Endodermal cell (in vitro differentiated cells): ENCODE data around the gene TMUB1. TPM values are rescaled to one million over a fixed set of nuclear protein-coding genes. Genes with fewer than 3 reads are reported as not detected.

Experiments used
- DNase-seq: peaks from one replicate; pipeline ENCODE4 v3.0.0-alpha.2; 2017
- H3K27ac ChIP-seq: 2 replicates; pipeline ENCODE4 v1.5.1; 2013; ENCODE audit warnings: mild to moderate bottlenecking, low read depth, low read length, moderate library complexity
- H3K27me3 ChIP-seq: 2 replicates; pipeline ENCODE4 v1.6.1; 2013; ENCODE audit warnings: mild to moderate bottlenecking, low read length, moderate library complexity; ENCODE audit not compliant: insufficient read depth, control insufficient read depth, poor library complexity, severe bottlenecking
- H3K36me3 ChIP-seq: 2 replicates; pipeline ENCODE4 v1.7.0; 2013; ENCODE audit warnings: mild to moderate bottlenecking, low read length, moderate library complexity; ENCODE audit not compliant: control insufficient read depth, insufficient read depth
- H3K4me1 ChIP-seq: one replicate; pipeline ENCODE4 v1.7.0; 2013; ENCODE audit warnings: low read length; ENCODE audit not compliant: control insufficient read depth, insufficient read depth
- H3K4me3 ChIP-seq: 2 replicates; pipeline ENCODE4 v1.5.1; 2013; ENCODE audit warnings: mild to moderate bottlenecking, low read length, moderate library complexity
- H3K9ac ChIP-seq: 2 replicates; pipeline ENCODE4 v1.6.1; 2013; ENCODE audit warnings: mild to moderate bottlenecking, low read length, moderate library complexity; ENCODE audit not compliant: poor library complexity, severe bottlenecking; ENCODE audit errors: extremely low read depth
- H3K9me3 ChIP-seq: 2 replicates; pipeline ENCODE4 v1.6.1; 2013; ENCODE audit warnings: mild to moderate bottlenecking, low read length, moderate library complexity; ENCODE audit not compliant: control insufficient read depth
- H3K27ac Mint-ChIP-seq: 2 replicates; pipeline ENCODE4 v1.8.0; 2020; ENCODE audit warnings: mixed read lengths
- H3K27me3 Mint-ChIP-seq: 2 replicates; pipeline ENCODE4 v1.8.0; 2021; ENCODE audit warnings: mild to moderate bottlenecking, mixed read lengths; ENCODE audit not compliant: insufficient read depth
- H3K36me3 Mint-ChIP-seq: 2 replicates; pipeline ENCODE4 v1.8.0; 2020; ENCODE audit warnings: low read depth, mixed read lengths
- H3K4me1 Mint-ChIP-seq: 2 replicates; pipeline ENCODE4 v1.8.0; 2020; ENCODE audit warnings: mixed read lengths
- H3K4me3 Mint-ChIP-seq: 2 replicates; pipeline ENCODE4 v1.8.0; 2020; ENCODE audit warnings: mild to moderate bottlenecking, moderate library complexity, mixed read lengths
- H3K9me3 Mint-ChIP-seq: 2 replicates; pipeline ENCODE4 v1.8.0; 2020; ENCODE audit warnings: mild to moderate bottlenecking, mixed read lengths
- WGBS, 2 experiments: methylation state at CpG; one replicate each; pipeline versions ENCODE4 v1.1.5 to v1.1.7; 2013; ENCODE audit warnings: missing lambda C conversion rate in 2 of 2, mixed read lengths in 1 of 2; ENCODE audit not compliant: insufficient coverage in 1 of 2, insufficient read length in 1 of 2; 5-methylcytosine and 5-hydroxymethylcytosine counted together
- total RNA-seq, 2 donors: library from RNA; stranded (reverse); fragmentation: NEBNext Ultra II Directional in 1 of 2; extraction: Animal tissue kit (Norgen Biotek cat#: 25700) in 1 of 2; gene quantifications; 2 replicates in 1 of 2; 3 replicates in 1 of 2; pipeline ENCODE4 v1.2.1, GENCODE V29; 2021
- TF ChIP-seq, protein P1 (sequence below): fragments of 200-600 bp; sonication (generic); conservative IDR thresholded peaks from 2 replicates; pipeline ENCODE4 v1.5.0; 2021; ENCODE audit warnings: antibody characterized with exemption, mild to moderate bottlenecking

Gene TMUB1
- total RNA-seq, 2 donors from 2014 or later, result 48.1 to 52.6 TPM

DNA sequence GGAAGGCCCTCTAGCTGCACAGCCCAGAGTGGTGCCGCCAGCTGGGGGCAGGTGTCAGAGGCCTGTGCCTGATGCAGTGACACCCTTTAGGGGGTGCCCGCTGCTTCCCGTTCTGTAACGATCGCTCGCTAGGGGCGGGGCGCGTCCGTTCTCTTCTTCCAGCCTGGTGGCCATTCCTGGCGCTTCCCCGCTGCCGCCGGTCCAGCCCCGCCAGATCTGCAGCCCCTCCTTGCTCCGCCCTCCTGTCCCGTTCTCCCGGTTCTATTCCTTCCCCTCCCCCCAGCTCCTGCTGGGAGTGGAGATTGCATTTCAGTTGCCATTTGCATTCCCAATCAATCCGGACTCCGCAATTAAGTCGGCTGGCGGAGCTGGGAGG, 42.2 kb upstream of the TMUB1 start:
- H3K4me3 ChIP-seq, result peak overlapping the region; percentile 73
- H3K36me3 ChIP-seq, result peaks cover 26% of the 10 kb centered on the region
- Mint-ChIP-seq H3K27ac (no peak overlapping the region), H3K9me3 (no peaks in the 10 kb centered on the region), H3K27me3 (peaks cover 4% of the 10 kb centered on the region), H3K36me3 (peaks cover 48% of the 10 kb centered on the region), H3K4me3 (peak overlapping the region; percentile 64), H3K4me1 (peaks cover 2% of the 10 kb centered on the region)
- peak; percentile 94 for DNase-seq
- H3K27me3 ChIP-seq, result no peaks in the 10 kb centered on the region
- TF ChIP-seq, protein P1, sequence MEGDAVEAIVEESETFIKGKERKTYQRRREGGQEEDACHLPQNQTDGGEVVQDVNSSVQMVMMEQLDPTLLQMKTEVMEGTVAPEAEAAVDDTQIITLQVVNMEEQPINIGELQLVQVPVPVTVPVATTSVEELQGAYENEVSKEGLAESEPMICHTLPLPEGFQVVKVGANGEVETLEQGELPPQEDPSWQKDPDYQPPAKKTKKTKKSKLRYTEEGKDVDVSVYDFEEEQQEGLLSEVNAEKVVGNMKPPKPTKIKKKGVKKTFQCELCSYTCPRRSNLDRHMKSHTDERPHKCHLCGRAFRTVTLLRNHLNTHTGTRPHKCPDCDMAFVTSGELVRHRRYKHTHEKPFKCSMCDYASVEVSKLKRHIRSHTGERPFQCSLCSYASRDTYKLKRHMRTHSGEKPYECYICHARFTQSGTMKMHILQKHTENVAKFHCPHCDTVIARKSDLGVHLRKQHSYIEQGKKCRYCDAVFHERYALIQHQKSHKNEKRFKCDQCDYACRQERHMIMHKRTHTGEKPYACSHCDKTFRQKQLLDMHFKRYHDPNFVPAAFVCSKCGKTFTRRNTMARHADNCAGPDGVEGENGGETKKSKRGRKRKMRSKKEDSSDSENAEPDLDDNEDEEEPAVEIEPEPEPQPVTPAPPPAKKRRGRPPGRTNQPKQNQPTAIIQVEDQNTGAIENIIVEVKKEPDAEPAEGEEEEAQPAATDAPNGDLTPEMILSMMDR, result peak; percentile 62
- H3K27ac ChIP-seq, result no peak overlapping the region
- H3K9ac ChIP-seq, result no peak overlapping the region
- WGBS, 2 experiments, result 9 to 10% methylated on average over 16 to 22 of the region's 22 CpGs
- H3K9me3 ChIP-seq, result no peaks in the 10 kb centered on the region
- peaks cover 4% of the 10 kb centered on the region for H3K4me1 ChIP-seq

GRCh38 chr7:151124899-151125399, 41.7 kb upstream of the TMUB1 start:
- no peak for DNase-seq
- Histone ChIP-seq H3K4me1 (peaks cover 4% of the 10 kb centered on the region), H3K9ac (no peak overlapping the region), H3K36me3 (peaks cover 29% of the 10 kb centered on the region), H3K27me3 (no peaks in the 10 kb centered on the region), H3K4me3 (peak overlapping the region; percentile 73), H3K27ac (no peak overlapping the region), H3K9me3 (no peaks in the 10 kb centered on the region)
- no peak overlapping the region for H3K27ac Mint-ChIP-seq
- WGBS, 2 experiments, result 85 to 88% methylated on average over 12 to 14 of the region's 14 CpGs
- H3K4me3 Mint-ChIP-seq, result peak overlapping the region; percentile 64
- H3K9me3 Mint-ChIP-seq, result no peaks in the 10 kb centered on the region
- TF ChIP-seq, protein P1, result no peak
- H3K4me1 Mint-ChIP-seq, result peaks cover 2% of the 10 kb centered on the region
- peaks cover 48% of the 10 kb centered on the region for H3K36me3 Mint-ChIP-seq
- peaks cover 4% of the 10 kb centered on the region for H3K27me3 Mint-ChIP-seq

GRCh38 chr7:151124481-151124880, 41.2 kb upstream of the TMUB1 start:
- peaks cover 31% of the 10 kb centered on the region for H3K36me3 ChIP-seq
- DNase-seq, result no peak
- Mint-ChIP-seq H3K36me3 (peaks cover 50% of the 10 kb centered on the region), H3K27ac (no peak overlapping the region), H3K4me1 (peaks cover 2% of the 10 kb centered on the region), H3K9me3 (no peaks in the 10 kb centered on the region), H3K4me3 (no peak overlapping the region), H3K27me3 (peaks cover 4% of the 10 kb centered on the region)
- H3K9me3 ChIP-seq, result no peaks in the 10 kb centered on the region
- no peak overlapping the region for H3K9ac ChIP-seq
- H3K4me3 ChIP-seq, result no peak overlapping the region
- H3K27me3 ChIP-seq, result no peaks in the 10 kb centered on the region
- WGBS, 2 experiments, result 93 to 100% methylated on average over 1 to 7 of the region's 7 CpGs
- H3K27ac ChIP-seq, result no peak overlapping the region
- peaks cover 4% of the 10 kb centered on the region for H3K4me1 ChIP-seq
- TF ChIP-seq, protein P1, result no peak
